ENCODE data around the gene HOXB4.

Gene HOXB4

GRCh38 chr17:48589060-48589830 is 11.1 kb upstream of the HOXB4 start:
- DNase-seq = no peak

GRCh38 chr17:48588528-48588927 is 10.4 kb upstream of the HOXB4 start:
- no peak for DNase-seq

GRCh38 chr17:48588074-48588415 is 9.9 kb upstream of the HOXB4 start:
- no peak for DNase-seq

- no peak for DNase-seq
Measured at GRCh38 chr17:48587276-48588073, 9.3 kb upstream of the HOXB4 start.

- peak; percentile 32 for DNase-seq
Measured at GRCh38 chr17:48586355-48587258, 8.5 kb upstream of the HOXB4 start.

GRCh38 chr17:48584223-48584741 is 6.1 kb upstream of the HOXB4 start:
- DNase-seq = no peak

GRCh38 chr17:48583708-48584222 is 5.6 kb upstream of the HOXB4 start:
- DNase-seq = no peak

- DNase-seq = no peak
Measured at GRCh38 chr17:48582750-48583069, 4.6 kb upstream of the HOXB4 start.

GRCh38 chr17:48579760-48580554 is 1.8 kb upstream of the HOXB4 start:
- no peak for DNase-seq

GRCh38 chr17:48579471-48579759 is 1.3 kb upstream of the HOXB4 start:
- DNase-seq = no peak

- DNase-seq = no peak
Measured at GRCh38 chr17:48578616-48579470, 693 bp upstream of the HOXB4 start.

GRCh38 chr17:48577330-48577945 is 712 bp downstream of the HOXB4 start:
- DNase-seq = no peak

GRCh38 chr17:48576479-48577309 is 1.5 kb downstream of the HOXB4 start:
- DNase-seq = no peak

- DNase-seq = no peak
Measured at GRCh38 chr17:48575673-48576478, 2.3 kb downstream of the HOXB4 start.

- DNase-seq = no peak
Measured at GRCh38 chr17:48575066-48575582, 3.0 kb downstream of the HOXB4 start.

GRCh38 chr17:48574505-48575065 is 3.6 kb downstream of the HOXB4 start:
- no peak for DNase-seq

- DNase-seq = no peak
Measured at GRCh38 chr17:48571826-48572417, 6.2 kb downstream of the HOXB4 start.

Measured in CD4-positive, alpha-beta T cell treated with Interleukin-10 for 1 hour (primary cell).